SU-DHL-6 (cell line): ENCODE results near the gene IDH3G.

ENCODE experiments used
- H2AFZ ChIP-seq: fragments of 200-600 bp; sonication (generic); 2 replicates; pipeline ENCODE4 v1.6.1; 2014; ENCODE audit warnings: low read depth, mild to moderate bottlenecking, moderate library complexity, mixed read lengths, antibody characterized with exemption, low read length; ENCODE audit not compliant: severe bottlenecking
- H3F3A ChIP-seq: fragments of 200-600 bp; shearing (Covaris generic); 2 replicates; pipeline ENCODE4 v1.6.0; 2016; ENCODE audit warnings: antibody characterized with exemption, mild to moderate bottlenecking; ENCODE audit not compliant: insufficient read depth
- H3K27ac ChIP-seq: fragments of 200-600 bp; sonication (generic); 2 replicates; pipeline ENCODE4 v1.5.1; 2016; ENCODE audit warnings: low read depth, mild to moderate bottlenecking, low read length, moderate library complexity, mixed read lengths
- H3K27me3 ChIP-seq: fragments of 200-600 bp; sonication (generic), shearing (Covaris generic); 2 replicates; pipeline ENCODE4 v1.6.0; 2014; ENCODE audit warnings: mild to moderate bottlenecking, low read length
- H3K36me3 ChIP-seq: fragments of 200-600 bp; sonication (generic); 2 replicates; pipeline ENCODE4 v1.6.1; 2014; ENCODE audit warnings: mild to moderate bottlenecking, low read length, mixed read lengths
- H3K4me2 ChIP-seq: fragments of 300-600, 200-600 bp; shearing (Covaris generic), sonication (generic); 2 replicates; pipeline ENCODE4 v1.6.0; 2014; ENCODE audit warnings: low read length, low read depth, mild to moderate bottlenecking; ENCODE audit not compliant: poor library complexity, severe bottlenecking
- H3K4me3 ChIP-seq: fragments of 200-600 bp; sonication (generic); 2 replicates; pipeline ENCODE4 v1.5.1; 2014; ENCODE audit warnings: antibody characterized with exemption, low read length, mild to moderate bottlenecking, mixed read lengths; ENCODE audit not compliant: insufficient read depth, poor library complexity, severe bottlenecking
- H3K79me2 ChIP-seq: fragments of 200-600 bp; sonication (generic); 2 replicates; pipeline ENCODE4 v1.6.1; 2014; ENCODE audit warnings: mild to moderate bottlenecking, low read length, moderate library complexity; ENCODE audit not compliant: insufficient read depth
- H3K9ac ChIP-seq: fragments of 200-600 bp; sonication (generic); 2 replicates; pipeline ENCODE4 v1.7.0; 2014; ENCODE audit warnings: mild to moderate bottlenecking, low read length
- H3K9me2 ChIP-seq: fragments of 200-600 bp; sonication (generic); replicated peaks from 2 replicates; pipeline ENCODE4 v1.6.1; 2014; ENCODE audit warnings: low read length; ENCODE audit not compliant: insufficient read depth
- H3K9me3 ChIP-seq: fragments of 200-600 bp; sonication (generic); 2 replicates; pipeline ENCODE4 v1.6.1; 2014; ENCODE audit warnings: low read length, mixed read lengths; ENCODE audit not compliant: insufficient read depth
- H4K20me1 ChIP-seq: fragments of 200-600 bp; sonication (generic); 2 replicates; pipeline ENCODE4 v1.6.1; 2014; ENCODE audit warnings: low read depth, mild to moderate bottlenecking, antibody characterized with exemption, low read length, moderate library complexity, mixed read lengths
- EZH2phosphoT487 ChIP-seq: fragments of 200-600 bp; sonication (generic), shearing (Covaris generic); conservative IDR thresholded peaks from 2 replicates; pipeline ENCODE4 v1.6.1; 2018; ENCODE audit warnings: mild to moderate bottlenecking, antibody characterized with exemption, low read length, moderate library complexity, mixed read lengths
- TF ChIP-seq, protein P1 (sequence below): fragments of 200-600 bp; sonication (generic); IDR thresholded peaks from one replicate; pipeline ENCODE4 v1.5.1; 2017; ENCODE audit warnings: antibody characterized with exemption, mild to moderate bottlenecking, low read length, moderate library complexity; ENCODE audit not compliant: insufficient read depth, poor library complexity, severe bottlenecking

IDH3G gene

DNA sequence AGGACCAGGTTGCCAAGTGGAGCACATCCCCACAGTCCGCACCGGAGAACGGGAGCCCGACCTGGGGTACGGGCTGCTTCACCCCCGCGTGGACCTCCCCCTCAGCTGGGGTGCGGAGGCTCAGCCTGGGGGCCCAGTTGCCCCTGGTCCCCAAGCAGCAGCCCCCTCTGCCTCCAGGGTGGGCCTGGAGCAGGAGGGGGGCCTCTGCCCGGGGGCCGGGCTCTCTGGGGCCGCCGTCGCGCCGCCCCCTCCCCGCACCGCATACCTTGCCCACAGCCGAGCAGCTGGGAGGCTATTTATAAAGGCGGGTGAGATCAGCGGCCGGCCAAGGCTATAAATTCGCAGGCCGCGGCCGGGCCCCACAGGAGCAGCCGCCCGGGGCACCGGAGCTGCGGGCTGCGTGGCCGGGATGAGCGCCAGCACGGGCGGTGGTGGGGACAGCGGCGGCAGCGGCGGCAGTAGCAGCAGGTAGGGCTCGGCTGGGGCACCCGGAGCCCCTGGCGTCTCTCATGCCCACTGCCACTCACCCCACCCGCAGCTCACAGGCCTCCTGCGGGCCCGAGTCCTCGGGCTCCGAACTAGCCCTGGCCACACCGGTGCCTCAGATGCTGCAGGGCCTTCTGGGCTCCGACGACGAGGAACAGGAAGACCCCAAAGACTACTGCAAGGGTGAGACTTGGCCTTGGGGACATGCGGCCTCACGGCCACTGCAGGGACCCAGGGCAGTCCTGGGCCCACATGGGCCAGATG is 13.3 kb downstream of the IDH3G start, which contains the start of gene SRPK3:
SRPK3 (plus strand) TSS at position 364 of the 750 bp plus-strand sequence; CDS start at position 410, 46 bp downstream.
- Histone ChIP-seq H3F3A (no peaks in the 10 kb centered on the region), H3K4me3 (no peak within 1 kb of the TSS), H3K9me2 (no peaks in the 10 kb centered on the region), H3K9me3 (no peaks in the 10 kb centered on the region), H2AFZ (no peak within 1 kb of the TSS), H3K79me2 (no peaks in the 10 kb centered on the region), H4K20me1 (no peaks in the 10 kb centered on the region; the same call in 1 of the 2 replicates), H3K27me3 (no peaks in the 10 kb centered on the region), H3K36me3 (no peaks in the 10 kb centered on the region), H3K27ac (no peak within 1 kb of the TSS), H3K4me2 (no peak within 1 kb of the TSS), H3K9ac (no peak within 1 kb of the TSS)
- TF ChIP-seq EZH2phosphoT487 = no peak
- TF ChIP-seq, protein P1, sequence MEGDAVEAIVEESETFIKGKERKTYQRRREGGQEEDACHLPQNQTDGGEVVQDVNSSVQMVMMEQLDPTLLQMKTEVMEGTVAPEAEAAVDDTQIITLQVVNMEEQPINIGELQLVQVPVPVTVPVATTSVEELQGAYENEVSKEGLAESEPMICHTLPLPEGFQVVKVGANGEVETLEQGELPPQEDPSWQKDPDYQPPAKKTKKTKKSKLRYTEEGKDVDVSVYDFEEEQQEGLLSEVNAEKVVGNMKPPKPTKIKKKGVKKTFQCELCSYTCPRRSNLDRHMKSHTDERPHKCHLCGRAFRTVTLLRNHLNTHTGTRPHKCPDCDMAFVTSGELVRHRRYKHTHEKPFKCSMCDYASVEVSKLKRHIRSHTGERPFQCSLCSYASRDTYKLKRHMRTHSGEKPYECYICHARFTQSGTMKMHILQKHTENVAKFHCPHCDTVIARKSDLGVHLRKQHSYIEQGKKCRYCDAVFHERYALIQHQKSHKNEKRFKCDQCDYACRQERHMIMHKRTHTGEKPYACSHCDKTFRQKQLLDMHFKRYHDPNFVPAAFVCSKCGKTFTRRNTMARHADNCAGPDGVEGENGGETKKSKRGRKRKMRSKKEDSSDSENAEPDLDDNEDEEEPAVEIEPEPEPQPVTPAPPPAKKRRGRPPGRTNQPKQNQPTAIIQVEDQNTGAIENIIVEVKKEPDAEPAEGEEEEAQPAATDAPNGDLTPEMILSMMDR = no peak

GRCh38 chrX:153779891-153780677 is 14.1 kb downstream of the IDH3G start:
- H3K4me2 ChIP-seq = no peak overlapping the region
- no peaks in the 10 kb centered on the region for H3K27me3 ChIP-seq
- no peak overlapping the region for H2AFZ ChIP-seq
- no peaks in the 10 kb centered on the region for H3K36me3 ChIP-seq
- no peaks in the 10 kb centered on the region for H3F3A ChIP-seq
- no peak overlapping the region for H3K9ac ChIP-seq
- H3K9me3 ChIP-seq = no peaks in the 10 kb centered on the region
- TF ChIP-seq EZH2phosphoT487 = no peak
- TF ChIP-seq, protein P1 = no peak
- H4K20me1 ChIP-seq = no peaks in the 10 kb centered on the region; the same call in 1 of the 2 replicates
- no peaks in the 10 kb centered on the region for H3K79me2 ChIP-seq
- no peaks in the 10 kb centered on the region for H3K9me2 ChIP-seq
- H3K4me3 ChIP-seq = no peak overlapping the region
- no peak overlapping the region for H3K27ac ChIP-seq

- H3K36me3 ChIP-seq = no peaks in the 10 kb centered on the region
- no peaks in the 10 kb centered on the region for H3K79me2 ChIP-seq
- H3K9me2 ChIP-seq = no peaks in the 10 kb centered on the region
- H3K27me3 ChIP-seq = no peaks in the 10 kb centered on the region
- H2AFZ ChIP-seq = no peak overlapping the region
- no peaks in the 10 kb centered on the region for H3F3A ChIP-seq
- H4K20me1 ChIP-seq = no peaks in the 10 kb centered on the region; the same call in 1 of the 2 replicates
- H3K27ac ChIP-seq = no peak overlapping the region
- H3K9ac ChIP-seq = no peak overlapping the region
- H3K4me3 ChIP-seq = no peak overlapping the region
- TF ChIP-seq, protein P1 = no peak
- TF ChIP-seq EZH2phosphoT487 = no peak
- no peaks in the 10 kb centered on the region for H3K9me3 ChIP-seq
- H3K4me2 ChIP-seq = no peak overlapping the region
Measured at GRCh38 chrX:153778684-153779101, 15.5 kb downstream of the IDH3G start.
